Calu3 (cell line): ENCODE measurements around the gene GAS7. TPM values are rescaled to one million over a fixed set of nuclear protein-coding genes. Genes with fewer than 3 reads are reported as not detected.

Experiments used
- BruUV-seq: library from RNA; stranded (reverse); fragments of 400-500 nt; replicated peaks from 2 replicates; lab custom pipeline; 2021; lab: Mats Ljungman, UMichigan
- CTCF ChIA-PET: fragments of 300-600 bp; sonication (Branson Sonifier 250); formaldehyde crosslinking; loops from one replicate; lab custom pipeline; 2022; ENCODE audit warnings: antibody characterized with exemption; lab: Charles Lee
- DNase-seq: peaks from one replicate; pipeline ENCODE4 v3.0.0; 2022
- H3K27ac Mint-ChIP-seq: one replicate; pipeline ENCODE4 v1.8.0; 2022; ENCODE audit warnings: mixed read lengths; ENCODE audit not compliant: unreplicated experiment
- H3K27me3 Mint-ChIP-seq: one replicate; pipeline ENCODE4 v1.8.0; 2022; ENCODE audit warnings: mixed read lengths; ENCODE audit not compliant: unreplicated experiment
- H3K36me3 Mint-ChIP-seq: one replicate; pipeline ENCODE4 v1.8.0; 2022; ENCODE audit warnings: mild to moderate bottlenecking, moderate library complexity, mixed read lengths; ENCODE audit not compliant: insufficient read depth, unreplicated experiment
- H3K4me1 Mint-ChIP-seq: one replicate; pipeline ENCODE4 v1.8.0; 2022; ENCODE audit warnings: mild to moderate bottlenecking, low read depth, mixed read lengths; ENCODE audit not compliant: unreplicated experiment
- H3K4me3 Mint-ChIP-seq: one replicate; pipeline ENCODE4 v1.8.0; 2022; ENCODE audit warnings: mild to moderate bottlenecking, low read depth, moderate library complexity, mixed read lengths; ENCODE audit not compliant: unreplicated experiment
- H3K9me3 Mint-ChIP-seq: one replicate; pipeline ENCODE4 v1.8.0; 2022; ENCODE audit warnings: low read depth, mixed read lengths; ENCODE audit not compliant: unreplicated experiment
- intact Hi-C: fragments of 100-400 bp; cut with micrococcal nuclease; formaldehyde crosslinking; loops from one replicate; pipeline ENCODE4 v1.10.0; 2022; ENCODE audit not compliant: unreplicated experiment
- total RNA-seq: library from RNA; stranded (reverse); gene quantifications from 2 replicates; pipeline ENCODE4 v1.2.3, GENCODE V29; 2022
- TF ChIP-seq, protein P1 (sequence below): fragments of 200-600 bp; IDR thresholded peaks from one replicate; pipeline ENCODE4 v1.8.0; 2022; ENCODE audit warnings: antibody characterized with exemption; ENCODE audit not compliant: unreplicated experiment

The GAS7 gene
- total RNA-seq, 1 experiment from 2014 or later: 0.42 TPM

DNA sequence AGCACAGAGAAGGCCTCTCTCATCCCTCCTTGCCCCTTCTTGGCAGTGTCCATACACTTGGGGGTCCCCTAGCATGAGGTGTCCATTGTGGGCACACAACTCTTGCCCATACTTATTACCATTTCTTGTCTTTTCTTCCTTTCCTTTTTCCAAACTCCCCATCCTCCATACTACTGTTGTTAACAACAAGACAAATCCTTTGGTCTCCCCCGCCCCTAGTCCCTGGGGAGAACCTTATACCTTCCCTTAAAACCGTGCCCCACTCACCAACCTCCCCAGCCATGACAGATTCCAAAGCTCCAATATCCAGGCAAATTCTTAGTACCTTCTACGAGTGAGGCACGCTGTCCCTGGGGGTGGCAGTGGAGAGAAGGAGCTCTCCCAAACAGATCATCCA is 82.9 kb downstream of the GAS7 start:
- no TSS peak for BruUV-seq
- H3K4me3 Mint-ChIP-seq: no peak overlapping the region
- TF ChIP-seq, protein P1, sequence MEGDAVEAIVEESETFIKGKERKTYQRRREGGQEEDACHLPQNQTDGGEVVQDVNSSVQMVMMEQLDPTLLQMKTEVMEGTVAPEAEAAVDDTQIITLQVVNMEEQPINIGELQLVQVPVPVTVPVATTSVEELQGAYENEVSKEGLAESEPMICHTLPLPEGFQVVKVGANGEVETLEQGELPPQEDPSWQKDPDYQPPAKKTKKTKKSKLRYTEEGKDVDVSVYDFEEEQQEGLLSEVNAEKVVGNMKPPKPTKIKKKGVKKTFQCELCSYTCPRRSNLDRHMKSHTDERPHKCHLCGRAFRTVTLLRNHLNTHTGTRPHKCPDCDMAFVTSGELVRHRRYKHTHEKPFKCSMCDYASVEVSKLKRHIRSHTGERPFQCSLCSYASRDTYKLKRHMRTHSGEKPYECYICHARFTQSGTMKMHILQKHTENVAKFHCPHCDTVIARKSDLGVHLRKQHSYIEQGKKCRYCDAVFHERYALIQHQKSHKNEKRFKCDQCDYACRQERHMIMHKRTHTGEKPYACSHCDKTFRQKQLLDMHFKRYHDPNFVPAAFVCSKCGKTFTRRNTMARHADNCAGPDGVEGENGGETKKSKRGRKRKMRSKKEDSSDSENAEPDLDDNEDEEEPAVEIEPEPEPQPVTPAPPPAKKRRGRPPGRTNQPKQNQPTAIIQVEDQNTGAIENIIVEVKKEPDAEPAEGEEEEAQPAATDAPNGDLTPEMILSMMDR: no peak
- CTCF ChIA-PET: no interaction called here
- no peak overlapping the region for H3K27ac Mint-ChIP-seq
- H3K4me1 Mint-ChIP-seq: peaks cover 22% of the 10 kb centered on the region
- intact Hi-C loops: loop anchor here (10.0 kb wide), 2 partner anchors 109 to 141 kb away; no protein-coding TSS in a partner anchor
- no peaks in the 10 kb centered on the region for H3K27me3 Mint-ChIP-seq
- DNase-seq: no peak
- H3K9me3 Mint-ChIP-seq: no peaks in the 10 kb centered on the region
- peaks cover 4% of the 10 kb centered on the region for H3K36me3 Mint-ChIP-seq

DNA sequence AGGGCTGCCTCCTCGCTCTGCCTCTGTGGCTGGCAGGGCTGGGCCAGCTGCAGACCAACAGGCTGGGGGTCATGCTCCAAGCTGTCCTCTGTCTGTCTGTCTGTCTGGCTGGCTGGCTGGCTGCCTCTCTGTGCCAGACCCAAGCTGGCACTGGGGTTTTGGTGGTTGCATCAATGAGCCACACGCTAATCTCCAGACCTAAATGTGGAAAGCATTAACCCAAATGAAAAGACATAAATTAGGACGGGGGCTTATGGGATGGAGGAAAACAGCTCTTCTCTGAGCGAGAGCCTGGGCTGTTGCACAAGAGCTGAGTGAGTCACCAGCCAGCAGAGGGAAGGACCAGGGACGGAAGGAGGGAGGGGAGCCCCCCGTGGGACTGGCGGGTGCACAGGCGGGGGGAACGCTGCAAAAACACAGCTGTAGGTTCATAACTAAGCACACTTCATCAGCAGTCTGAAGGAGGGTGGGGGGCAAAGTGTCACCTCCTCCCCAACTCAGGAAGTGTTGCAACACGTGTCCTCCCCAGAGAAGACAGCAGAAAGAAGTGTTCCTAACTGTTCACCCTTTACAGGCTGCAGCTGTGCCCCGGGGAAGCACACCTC is 83.4 kb downstream of the GAS7 start:
- peak overlapping the region; percentile 71 for H3K27ac Mint-ChIP-seq

DNA sequence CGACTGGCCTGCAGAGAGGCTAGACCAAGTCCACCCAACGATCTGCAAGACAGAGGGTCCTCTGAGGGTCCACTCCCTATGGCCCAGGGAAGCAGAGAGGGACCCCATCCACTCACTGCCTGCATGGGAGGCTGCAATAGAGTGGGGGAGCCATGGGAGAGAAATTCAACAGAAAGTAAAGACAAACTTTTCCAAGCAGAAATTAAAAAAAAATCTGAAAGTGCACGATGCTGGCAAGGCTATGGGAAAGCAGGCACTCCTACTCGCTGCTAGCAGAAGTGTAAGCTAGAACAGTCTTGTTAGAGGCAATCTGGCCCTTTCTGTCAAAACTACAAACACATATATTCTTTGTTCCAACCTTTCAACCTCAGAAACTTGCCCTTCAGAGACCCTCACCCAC is 85.4 kb downstream of the GAS7 start:
- Mint-ChIP-seq H3K4me3 (no peak overlapping the region), H3K9me3 (peaks cover 3% of the 10 kb centered on the region), H3K27me3 (no peaks in the 10 kb centered on the region), H3K27ac (no peak overlapping the region), H3K4me1 (peaks cover 10% of the 10 kb centered on the region), H3K36me3 (no peaks in the 10 kb centered on the region)
- intact Hi-C loops: loop anchor here (10.0 kb wide), 2 partner anchors 112 to 138 kb away; no protein-coding TSS in a partner anchor
- BruUV-seq: no TSS peak
- TF ChIP-seq, protein P1: no peak
- CTCF ChIA-PET: no interaction called here
- no peak for DNase-seq

More for the DNA sequence above, 83.4 kb downstream of the GAS7 start:
- Mint-ChIP-seq H3K9me3 (peaks cover 1% of the 10 kb centered on the region), H3K4me3 (peak overlapping the region; percentile 49), H3K4me1 (peaks cover 22% of the 10 kb centered on the region), H3K27me3 (no peaks in the 10 kb centered on the region), H3K36me3 (peaks cover 4% of the 10 kb centered on the region)
- CTCF ChIA-PET: interaction anchor here (0.6 kb wide), 1 partner anchor 108 kb away, joined by 4 read pairs; no protein-coding TSS in a partner anchor
- peak; percentile 61 for DNase-seq
- intact Hi-C loops: loop anchor here (10.0 kb wide), 2 partner anchors 110 to 140 kb away; no protein-coding TSS in a partner anchor
- no TSS peak for BruUV-seq
- TF ChIP-seq, protein P1: no peak

DNA sequence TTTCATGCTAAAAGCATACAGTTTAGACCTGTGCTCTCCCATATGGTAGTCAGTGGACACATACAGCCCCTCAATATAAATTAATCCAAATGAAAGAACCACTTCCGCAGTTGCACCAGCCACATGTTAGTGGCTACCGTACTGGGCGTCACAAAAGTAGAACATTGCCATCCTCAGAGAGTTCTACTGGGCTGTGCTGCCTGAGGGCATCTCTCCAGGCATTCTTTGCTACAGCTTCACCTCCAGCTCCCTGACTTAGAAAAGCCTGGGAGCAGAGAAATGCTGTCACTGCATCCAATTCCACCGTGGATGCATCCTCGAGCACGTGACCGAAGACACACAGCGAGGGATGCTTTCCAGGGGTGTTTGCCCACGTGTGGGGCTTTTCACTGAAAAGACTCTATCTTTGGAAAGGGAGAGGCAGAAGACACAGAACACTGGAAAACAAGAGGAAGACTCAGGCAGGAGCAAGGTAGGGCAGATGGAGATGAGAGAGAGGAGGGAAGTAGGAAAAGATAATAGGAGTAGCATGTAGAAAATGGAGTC is 86.4 kb downstream of the GAS7 start:
- no TSS peak for BruUV-seq
- DNase-seq: no peak
- H3K27me3 Mint-ChIP-seq: no peaks in the 10 kb centered on the region
- CTCF ChIA-PET: no interaction called here
- H3K4me3 Mint-ChIP-seq: no peak overlapping the region
- H3K36me3 Mint-ChIP-seq: no peaks in the 10 kb centered on the region
- TF ChIP-seq, protein P1: no peak
- intact Hi-C loops: loop anchor here (10.0 kb wide), 2 partner anchors 113 to 137 kb away; no protein-coding TSS in a partner anchor
- H3K4me1 Mint-ChIP-seq: peaks cover 10% of the 10 kb centered on the region
- peaks cover 3% of the 10 kb centered on the region for H3K9me3 Mint-ChIP-seq
- no peak overlapping the region for H3K27ac Mint-ChIP-seq
